Stimulated activated CD8-positive, alpha-beta memory T cell treated with anti-CD3 and anti-CD28 coated beads, Interleukin-7, amount 100 ng/mL, for 1 hour (primary cell): Measurements from ENCODE around the gene LDB2.
"Not testable (repeated sequence)": the region's sequence is repeated elsewhere in the genome, so short reads cannot be mapped to it uniquely, and the experiment has no call there.

Experiments
- DNase-seq, 2 donors: peaks; one replicate each; pipeline ENCODE4 v3.0.0-alpha.2; 2020; ENCODE audit warnings: low read depth in 2 of 2

LDB2 gene

GRCh38 chr4:16550531-16550930 lies 347.9 kb downstream of the LDB2 start:
- no peak for DNase-seq

GRCh38 chr4:16545656-16546055 lies 352.8 kb downstream of the LDB2 start:
- no peak for DNase-seq

GRCh38 chr4:16544869-16545268 lies 353.6 kb downstream of the LDB2 start:
- DNase-seq, result no peak

- DNase-seq, result no peak
Measured at GRCh38 chr4:16544251-16544721, 354.2 kb downstream of the LDB2 start.

GRCh38 chr4:16537926-16538325 lies 360.5 kb downstream of the LDB2 start:
- no peak for DNase-seq

- DNase-seq, result no peak
Measured at GRCh38 chr4:16532240-16532970, 366.0 kb downstream of the LDB2 start.

- no peak for DNase-seq
Measured at GRCh38 chr4:16530688-16531635, 367.5 kb downstream of the LDB2 start.

- no peak for DNase-seq
Measured at GRCh38 chr4:16524911-16525554, 373.4 kb downstream of the LDB2 start.

GRCh38 chr4:16524406-16524805 lies 374.0 kb downstream of the LDB2 start:
- no peak for DNase-seq

GRCh38 chr4:16523526-16523925 lies 374.9 kb downstream of the LDB2 start:
- DNase-seq, result not testable (repeated sequence)

GRCh38 chr4:16521156-16521915 lies 377.1 kb downstream of the LDB2 start:
- DNase-seq, result no peak

GRCh38 chr4:16516796-16517439 lies 381.5 kb downstream of the LDB2 start:
- no peak for DNase-seq

GRCh38 chr4:16513876-16514275 lies 384.6 kb downstream of the LDB2 start:
- no peak for DNase-seq

GRCh38 chr4:16508968-16509367 lies 389.5 kb downstream of the LDB2 start:
- DNase-seq, result no peak

- DNase-seq, result no peak
Measured at GRCh38 chr4:16505726-16506125, 392.7 kb downstream of the LDB2 start.

GRCh38 chr4:16505267-16505666 lies 393.2 kb downstream of the LDB2 start:
- DNase-seq, result no peak

GRCh38 chr4:16503421-16504100 lies 394.9 kb downstream of the LDB2 start:
- DNase-seq, result no peak

GRCh38 chr4:16498978-16499377 lies 399.5 kb downstream of the LDB2 start:
- no peak for DNase-seq

GRCh38 chr4:16496501-16496900 lies 401.9 kb downstream of the LDB2 start:
- no peak for DNase-seq

- no peak for DNase-seq
Measured at GRCh38 chr4:16492872-16493271, 405.6 kb downstream of the LDB2 start.
